GM19099 (cell line): ENCODE data around the gene KDM3A.

Experiments used
- POLR2A ChIP-seq: IDR thresholded peaks from 3 replicates; pipeline ENCODE4 v1.6.1; 2011; ENCODE audit warnings: low read depth; ENCODE audit not compliant: insufficient read length; ENCODE audit errors: extremely low read depth

Gene KDM3A

GRCh38 chr2:86453836-86454235 lies 12.7 kb downstream of the KDM3A start:
- no peak for TF ChIP-seq POLR2A

- TF ChIP-seq POLR2A = no peak
These were observed 13.1 kb downstream of the KDM3A start for GRCh38 chr2:86454238-86454637.

- no peak for TF ChIP-seq POLR2A
These were observed 14.0 kb downstream of the KDM3A start for GRCh38 chr2:86455181-86455580.

GRCh38 chr2:86461042-86461743 lies 20.0 kb downstream of the KDM3A start:
- TF ChIP-seq POLR2A = no peak

DNA sequence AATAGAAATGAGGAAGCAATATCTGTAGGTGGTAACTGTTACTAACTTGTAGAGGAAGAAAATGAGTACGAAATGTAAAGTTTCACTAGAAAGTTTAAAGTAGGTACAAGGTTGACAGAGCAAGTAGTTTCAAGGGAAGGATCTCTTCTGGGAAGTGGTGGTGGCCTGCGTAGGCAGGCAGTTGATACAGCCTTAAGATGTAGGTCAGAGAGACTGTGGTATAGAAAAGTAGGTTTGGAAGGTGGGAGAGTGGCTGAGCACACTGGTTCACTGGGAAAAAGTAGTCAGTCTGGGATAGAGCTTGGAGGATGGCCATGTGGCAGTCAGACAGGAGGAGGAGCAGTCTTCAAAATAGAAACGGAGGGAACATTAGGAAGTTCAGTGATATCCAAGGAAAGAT lies 23.5 kb downstream of the KDM3A start:
- no peak for TF ChIP-seq POLR2A

- no peak for TF ChIP-seq POLR2A
These were observed 25.1 kb downstream of the KDM3A start for GRCh38 chr2:86466306-86466705.

- no peak for TF ChIP-seq POLR2A
These were observed 27.2 kb downstream of the KDM3A start for GRCh38 chr2:86468162-86469033.

DNA sequence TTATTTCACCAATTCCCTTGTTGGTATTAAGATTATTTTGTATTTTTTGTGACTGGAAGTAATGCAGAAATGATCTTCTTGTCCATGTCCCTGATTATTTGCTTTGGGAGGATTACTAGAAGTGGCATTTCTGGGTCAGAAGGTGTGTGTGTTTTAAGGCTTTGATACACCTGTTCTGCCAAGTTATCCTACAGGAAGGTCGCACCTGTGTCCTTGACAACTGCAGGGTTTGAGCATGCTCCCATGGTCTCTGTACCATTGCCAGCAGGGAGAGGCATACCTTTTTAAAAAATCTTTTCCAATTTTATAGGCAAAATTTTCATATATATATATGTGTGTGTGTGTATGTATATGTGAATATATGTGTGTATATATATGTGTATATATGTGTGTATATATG lies 29.7 kb downstream of the KDM3A start:
- TF ChIP-seq POLR2A = no peak

- TF ChIP-seq POLR2A = no peak
These were observed 30.5 kb downstream of the KDM3A start for GRCh38 chr2:86471637-86472036.

GRCh38 chr2:86476092-86476491 lies 34.9 kb downstream of the KDM3A start:
- no peak for TF ChIP-seq POLR2A

- TF ChIP-seq POLR2A = no peak
These were observed 35.7 kb downstream of the KDM3A start for GRCh38 chr2:86476918-86477317.

GRCh38 chr2:86477349-86477748 lies 36.2 kb downstream of the KDM3A start:
- no peak for TF ChIP-seq POLR2A

- no peak for TF ChIP-seq POLR2A
These were observed 38.9 kb downstream of the KDM3A start for GRCh38 chr2:86480105-86480504.

GRCh38 chr2:86482034-86482433 lies 40.9 kb downstream of the KDM3A start:
- no peak for TF ChIP-seq POLR2A

DNA sequence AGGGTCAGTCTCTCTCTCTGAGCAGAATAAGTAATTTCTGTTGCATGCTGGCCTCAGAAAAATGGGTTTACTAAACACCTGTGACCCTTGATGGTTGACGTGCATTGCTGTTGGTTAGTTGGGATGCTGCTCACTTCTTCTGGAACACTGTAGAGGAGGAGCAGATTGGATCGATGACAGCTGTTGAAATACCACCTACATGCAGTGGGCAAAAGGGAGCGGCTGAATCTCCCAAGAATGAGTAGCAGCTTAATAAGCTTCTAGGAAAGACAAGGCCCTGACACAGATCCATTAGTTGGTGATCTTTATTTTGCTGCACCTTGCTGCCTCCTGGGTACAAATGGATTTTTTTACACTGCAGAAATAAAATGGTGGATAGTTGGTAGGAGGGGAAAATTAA lies 43.2 kb downstream of the KDM3A start:
- TF ChIP-seq POLR2A = no peak

DNA sequence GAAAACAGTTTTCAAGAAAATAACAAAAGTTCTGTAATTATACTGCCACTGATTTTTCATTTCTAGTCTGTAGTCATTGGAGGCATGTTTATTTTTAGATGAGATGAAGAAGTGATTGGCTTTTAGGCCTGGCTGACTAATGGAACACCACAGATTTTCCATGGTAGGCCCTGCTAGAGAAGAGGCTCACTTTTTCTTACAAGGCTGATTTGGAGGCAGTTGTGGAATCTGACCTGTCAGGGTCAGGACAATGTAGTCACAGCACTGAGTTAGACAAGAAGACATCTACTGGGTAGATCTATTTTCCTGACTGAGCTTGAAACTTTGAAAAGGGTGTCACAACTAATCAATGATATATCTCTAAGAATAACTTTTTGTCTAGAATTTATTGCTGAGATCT lies 43.9 kb downstream of the KDM3A start:
- TF ChIP-seq POLR2A = no peak
